ENCODE results near the gene CDH12. TPM values are rescaled to one million over a fixed set of nuclear protein-coding genes. Genes with fewer than 3 reads are reported as not detected.

CDH12 gene
- total and polyA plus RNA-seq, 9 donors, result 0.05 to 3.4 (median 0.28) TPM; not detected in 4

GRCh38 chr5:22431406-22431805, 421.7 kb downstream of the CDH12 start:
- 69 to 75% (median 73%) methylated on average over 2 of the region's 2 CpGs for WGBS, 3 donors
- H3K27ac ChIP-seq, result no peak overlapping the region
- TF ChIP-seq CTCF (IDR thresholded peaks at IDR 0.05) (no peak), EP300 (IDR thresholded peaks at IDR 0.05) (no peak), POLR2A (IDR thresholded peaks at IDR 0.05) (no peak)
- H3K36me3 ChIP-seq, result no peaks in the 10 kb centered on the region
- intact Hi-C loops (cut with DNase I), result no loop called here
- no peak for DNase-seq
- no peaks in the 10 kb centered on the region for H3K9me3 ChIP-seq
- H3K4me1 ChIP-seq (ENCODE audit: insufficient read depth), result no peaks in the 10 kb centered on the region
- H3K27me3 ChIP-seq, result no peaks in the 10 kb centered on the region
- no peak overlapping the region for H3K4me3 ChIP-seq

- no peaks in the 10 kb centered on the region for H3K27me3 ChIP-seq
- DNase-seq, result no peak
- H3K27ac ChIP-seq, result no peak overlapping the region
- no peak for TF ChIP-seq POLR2A (IDR thresholded peaks at IDR 0.05)
- H3K4me3 ChIP-seq, result no peak overlapping the region
- no peaks in the 10 kb centered on the region for H3K36me3 ChIP-seq
- intact Hi-C loops (cut with DNase I), result no loop called here
- H3K9me3 ChIP-seq, result no peaks in the 10 kb centered on the region
- no peaks in the 10 kb centered on the region for H3K4me1 ChIP-seq (ENCODE audit: insufficient read depth)
- 44 to 74% (median 68%) methylated on average over 4 of the region's 4 CpGs for whole genome bisulfite sequencing, 3 donors
Measured at GRCh38 chr5:22411554-22412349, 441.4 kb downstream of the CDH12 start.

- WGBS, 3 donors, result 69 to 81% (median 77%) methylated on average over 3 of the region's 3 CpGs
- Histone ChIP-seq H3K4me1 (ENCODE audit: insufficient read depth) (no peaks in the 10 kb centered on the region), H3K36me3 (no peaks in the 10 kb centered on the region), H3K9me3 (no peaks in the 10 kb centered on the region), H3K27ac (no peak overlapping the region), H3K4me3 (no peak overlapping the region), H3K27me3 (no peaks in the 10 kb centered on the region)
- intact Hi-C loops (cut with DNase I), result no loop called here
- no peak for DNase-seq
- TF ChIP-seq CTCF (IDR thresholded peaks at IDR 0.05) (no peak), EP300 (IDR thresholded peaks at IDR 0.05) (no peak), POLR2A (IDR thresholded peaks at IDR 0.05) (no peak)
Measured at GRCh38 chr5:22391956-22392355, 461.2 kb downstream of the CDH12 start.

- Histone ChIP-seq H3K4me3 (no peak overlapping the region), H3K27me3 (no peaks in the 10 kb centered on the region), H3K36me3 (no peaks in the 10 kb centered on the region), H3K4me1 (ENCODE audit: insufficient read depth) (no peaks in the 10 kb centered on the region), H3K27ac (no peak overlapping the region), H3K9me3 (no peaks in the 10 kb centered on the region)
- no peak for DNase-seq
- intact Hi-C loops (cut with DNase I), result no loop called here
- TF ChIP-seq CTCF (IDR thresholded peaks at IDR 0.05) (no peak), POLR2A (IDR thresholded peaks at IDR 0.05) (no peak), EP300 (IDR thresholded peaks at IDR 0.05) (no peak)
Measured at GRCh38 chr5:22390888-22391287, 462.3 kb downstream of the CDH12 start.

Data from ovary (tissue), 9 donors.